HepG2 (cell line): ENCODE measurements around the gene ORC3. TPM values are rescaled to one million over a fixed set of nuclear protein-coding genes. Genes with fewer than 3 reads are reported as not detected.

ENCODE experiments used
- ARID5B ChIP-seq: IDR thresholded peaks from 2 replicates; pipeline ENCODE4 v1.4.0; 2020; ENCODE audit warnings: mild to moderate bottlenecking, missing genetic modification reagents
- EEA1 ChIP-seq: sonication (generic); formaldehyde crosslinking; IDR thresholded peaks from 2 replicates; pipeline ENCODE4 v1.5.1; 2020; ENCODE audit warnings: mild to moderate bottlenecking, missing genetic modification reagents, borderline replicate concordance
- ESRRA ChIP-seq: sonication (generic); formaldehyde crosslinking; IDR thresholded peaks from 2 replicates; pipeline ENCODE4 v1.5.1; 2020; ENCODE audit warnings: mild to moderate bottlenecking, low read depth, missing genetic modification reagents
- HMG20A ChIP-seq: IDR thresholded peaks from 2 replicates; pipeline ENCODE4 v1.6.1; 2016; ENCODE audit warnings: borderline replicate concordance
- MLXIP ChIP-seq: sonication (generic); formaldehyde crosslinking; IDR thresholded peaks from 2 replicates; pipeline ENCODE4 v1.9.0; 2021; ENCODE audit warnings: missing genetic modification reagents, borderline replicate concordance
- SMYD3 ChIP-seq: sonication (generic); formaldehyde crosslinking; IDR thresholded peaks from 2 replicates; pipeline ENCODE4 v1.8.1; 2023; ENCODE audit warnings: mild to moderate bottlenecking, missing genetic modification reagents
- SUZ12 ChIP-seq: fragments of 150-350 bp; IDR thresholded peaks from 2 replicates; pipeline ENCODE4 v1.6.1; 2014; ENCODE audit warnings: low read depth, low read length
- TBP ChIP-seq: sonication (generic); formaldehyde crosslinking; IDR thresholded peaks from 2 replicates; pipeline ENCODE4 v1.5.0; 2020; ENCODE audit warnings: missing genetic modification reagents
- ZBTB33 ChIP-seq: sonication (generic); formaldehyde crosslinking; IDR thresholded peaks from 2 replicates; pipeline ENCODE4 v1.4.0; 2020; ENCODE audit warnings: missing genetic modification reagents
- ZBTB43 ChIP-seq: sonication (generic); formaldehyde crosslinking; conservative IDR thresholded peaks from 2 replicates; pipeline ENCODE4 v1.4.0; 2020; ENCODE audit warnings: missing genetic modification reagents
- ZNF451 ChIP-seq: sonication (generic); formaldehyde crosslinking; IDR thresholded peaks from 2 replicates; pipeline ENCODE4 v1.5.0; 2020; ENCODE audit warnings: mild to moderate bottlenecking, missing genetic modification reagents
- ZNF503 ChIP-seq: sonication (generic); formaldehyde crosslinking; IDR thresholded peaks from 2 replicates; pipeline ENCODE4 v1.4.0; 2020; ENCODE audit warnings: missing genetic modification reagents
- ZNF713 ChIP-seq: sonication (generic); formaldehyde crosslinking; IDR thresholded peaks from 2 replicates; pipeline ENCODE4 v1.4.0; 2020; ENCODE audit warnings: mild to moderate bottlenecking, missing genetic modification reagents
- ZXDC ChIP-seq: sonication (generic); formaldehyde crosslinking; IDR thresholded peaks from 2 replicates; pipeline ENCODE4 v1.5.0; 2020; ENCODE audit warnings: mild to moderate bottlenecking, missing genetic modification reagents
- polyA plus RNA-seq, 8 experiments: library from polyadenylated mRNA; depleted of rRNA in 3 of 8; stranded (reverse) in 7 of 8; unstranded in 1 of 8; fragments of >200 nt; fragmentation: Illumina TruSeq in 4 of 8; extraction: Trizol in 4 of 8; gene quantifications; 2 replicates each; pipeline versions ENCODE4 v1.2.1 to v1.2.3, GENCODE V29; 2011 to 2016; ENCODE audit warnings: low read depth in 4 of 8, missing spikeins in 1 of 8, mixed read lengths in 1 of 8; ENCODE audit not compliant: insufficient read depth in 1 of 8
- total RNA-seq, 5 experiments: library from RNA; depleted of rRNA; stranded (reverse); fragments of >200 nt; fragmentation: Illumina TruSeq; extraction: Trizol; gene quantifications; 2 replicates each; pipeline ENCODE4 v1.2.3, GENCODE V29; 2016; ENCODE audit warnings: low read depth in 1 of 5

Gene ORC3
- total and polyA plus RNA-seq, 2 of the 13 experiments (the other 11 are each of a cell fraction or from before 2014, with no cell fraction given) = 21.8 to 43.5 TPM

GRCh38 chr6:87671555-87672029 is 81.7 kb downstream of the ORC3 start (continued):
- TF ChIP-seq HMG20A (CRISPR knock-in tag) = peak; percentile 99
- TF ChIP-seq ZBTB33 (CRISPR knock-in tag) = peak; percentile 83
- peak; percentile 39; the same call in 1 of the 2 replicates for TF ChIP-seq ZNF451
- TF ChIP-seq ESRRA (CRISPR knock-in tag) = peak; percentile 93
- no peak for TF ChIP-seq ZXDC
- peak; percentile 97 for TF ChIP-seq SMYD3 (CRISPR knock-in tag)
- TF ChIP-seq ARID5B (CRISPR knock-in tag) = peak; percentile 100
- peak; percentile 82 for TF ChIP-seq ZBTB43 (CRISPR knock-in tag)
- no peak for TF ChIP-seq TBP
- TF ChIP-seq ZNF503 = peak; percentile 96
- no peak for TF ChIP-seq SUZ12
- no peak for TF ChIP-seq EEA1 (CRISPR knock-in tag)
- 0 out of 2 replicates have a peak, but pooled peaks have one; percentile 35 for TF ChIP-seq MLXIP (CRISPR knock-in tag)
- no peak for TF ChIP-seq ZNF713 (CRISPR knock-in tag)
